ENCODE measurements around the gene ATP2B2.

DNA sequence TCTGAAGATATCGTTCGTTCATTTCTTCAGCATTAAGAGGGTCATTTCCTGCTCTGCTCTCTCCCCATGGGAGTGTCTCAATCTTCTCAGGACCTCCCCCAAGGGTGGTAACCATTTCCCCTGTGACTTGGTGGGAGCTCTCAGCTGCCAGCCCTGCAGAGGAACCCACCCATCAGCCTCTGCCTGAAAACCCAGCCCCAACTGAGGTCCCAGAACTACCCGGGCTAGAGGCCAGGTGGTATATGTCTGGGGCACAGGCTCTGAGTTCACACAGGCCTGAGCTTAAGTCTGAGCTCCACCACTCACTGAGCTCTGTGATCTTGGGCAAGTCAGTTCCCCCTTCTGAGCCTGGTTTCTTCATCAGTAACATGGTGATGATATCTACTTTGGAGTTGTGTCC is 10.0 kb upstream of the ATP2B2 start:
- TF ChIP-seq POLR2A (IDR thresholded peaks at IDR 0.05; ENCODE audit: low read length) (no peak), GATA1 (IDR thresholded peaks at IDR 0.05; ENCODE audit: low read depth, low read length) (no peak)

Data from erythroblast (primary cell).